ENCODE measurements around the gene CD33. TPM values are rescaled to one million over a fixed set of nuclear protein-coding genes. Genes with fewer than 3 reads are reported as not detected.
"Not testable (repeated sequence)": the region's sequence is repeated elsewhere in the genome, so short reads cannot be mapped to it uniquely, and the experiment has no call there.

Gene CD33
- polyA plus RNA-seq, 4 donors: 1.4 to 3.7 (median 1.9) TPM

DNA sequence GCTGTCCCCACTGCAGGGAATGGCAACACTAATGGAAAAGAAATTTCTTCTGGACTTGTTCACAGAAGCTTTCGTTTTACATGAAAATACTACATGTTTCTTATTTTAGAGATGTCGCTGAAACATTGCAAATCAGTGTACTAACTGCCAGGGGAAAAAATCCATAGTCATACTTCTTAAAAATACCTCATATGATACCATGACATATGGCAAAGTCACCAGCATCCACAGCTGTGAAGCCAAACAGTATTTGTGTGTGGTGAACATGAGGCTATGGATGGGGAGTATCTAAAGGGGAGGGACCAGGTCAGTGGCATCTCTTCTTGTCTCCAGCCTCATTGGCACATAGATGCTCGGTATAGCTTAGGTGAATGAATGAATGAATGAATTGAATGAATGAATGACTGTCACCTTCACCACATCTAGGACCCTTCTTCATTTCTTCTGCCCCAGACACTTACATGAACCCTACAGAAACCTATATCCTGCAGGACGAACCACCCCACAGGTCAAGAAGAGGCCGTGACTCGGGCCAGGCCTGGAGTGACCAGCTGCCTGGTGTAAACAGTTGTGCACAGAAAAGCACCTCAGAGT is 14.6 kb upstream of the CD33 start:
- DNase-seq (ENCODE audit: low read depth in 4 of 4, low spot score in 3 of 4): no peak

DNA sequence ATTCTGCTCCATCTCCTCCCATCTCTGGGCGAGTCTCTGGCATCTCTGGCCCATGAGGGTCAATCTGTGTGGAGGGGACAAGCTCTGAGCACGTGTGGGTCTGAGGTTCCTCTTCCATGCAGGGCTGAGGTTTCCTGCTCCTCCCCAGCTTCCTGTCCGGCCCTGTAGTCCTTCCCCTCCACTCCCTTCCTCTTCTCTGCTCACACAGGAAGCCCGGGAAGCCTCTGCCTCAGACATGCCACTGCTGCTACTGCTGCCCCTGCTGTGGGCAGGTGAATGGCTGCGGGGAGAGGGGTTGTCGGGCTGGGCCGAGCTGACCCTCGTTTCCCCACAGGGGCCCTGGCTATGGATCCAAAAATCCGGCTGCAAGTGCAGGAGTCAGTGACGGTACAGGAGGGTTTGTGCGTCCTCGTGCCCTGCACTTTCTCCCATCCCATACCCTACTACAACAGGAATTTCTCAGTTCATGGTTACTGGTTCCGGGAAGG is 14.0 kb upstream of the CD33 start:
- DNase-seq (ENCODE audit: low read depth in 4 of 4, low spot score in 3 of 4): not testable (repeated sequence)

DNA sequence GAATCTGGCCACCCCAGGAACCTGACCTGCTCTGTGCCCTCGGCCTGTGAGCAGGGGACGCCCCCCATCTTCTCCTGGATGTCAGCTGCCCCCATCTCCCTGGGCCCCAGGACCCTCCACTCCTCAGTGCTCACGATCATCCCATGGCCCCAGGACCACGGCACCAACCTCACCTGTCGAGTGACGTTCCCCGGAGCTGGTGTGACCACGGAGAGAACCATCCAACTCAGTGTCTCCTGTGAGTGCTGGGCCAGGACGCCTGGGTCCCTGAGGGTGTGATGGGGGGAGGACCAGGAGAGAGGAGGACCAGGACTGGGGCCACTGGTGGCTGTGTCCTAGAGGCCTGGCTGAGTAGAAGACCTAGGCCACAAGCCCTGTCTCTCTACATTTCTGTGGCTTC is 13.0 kb upstream of the CD33 start:
- DNase-seq (ENCODE audit: low read depth in 4 of 4, low spot score in 3 of 4): no peak

DNA sequence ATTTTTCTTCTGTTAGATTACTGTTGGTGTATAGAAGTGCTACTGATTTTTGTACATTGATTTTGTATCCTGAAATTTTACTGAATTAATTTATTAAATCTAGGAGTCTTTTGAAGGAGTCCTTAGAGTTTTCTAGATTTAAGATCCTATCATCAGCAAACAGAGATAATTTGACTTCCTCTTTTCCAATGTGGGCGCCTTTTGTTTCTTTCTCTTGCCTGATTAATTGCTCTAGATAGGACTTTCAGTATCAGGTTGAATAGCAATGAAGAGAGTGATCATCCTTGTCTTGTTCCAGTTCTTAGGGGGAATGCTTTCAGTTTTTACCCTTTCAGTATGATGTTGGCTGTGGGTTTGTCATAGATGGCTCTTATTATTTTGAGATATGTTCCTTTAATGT is 5.6 kb upstream of the CD33 start:
- no peak for DNase-seq (ENCODE audit: low read depth in 4 of 4, low spot score in 3 of 4)

DNA sequence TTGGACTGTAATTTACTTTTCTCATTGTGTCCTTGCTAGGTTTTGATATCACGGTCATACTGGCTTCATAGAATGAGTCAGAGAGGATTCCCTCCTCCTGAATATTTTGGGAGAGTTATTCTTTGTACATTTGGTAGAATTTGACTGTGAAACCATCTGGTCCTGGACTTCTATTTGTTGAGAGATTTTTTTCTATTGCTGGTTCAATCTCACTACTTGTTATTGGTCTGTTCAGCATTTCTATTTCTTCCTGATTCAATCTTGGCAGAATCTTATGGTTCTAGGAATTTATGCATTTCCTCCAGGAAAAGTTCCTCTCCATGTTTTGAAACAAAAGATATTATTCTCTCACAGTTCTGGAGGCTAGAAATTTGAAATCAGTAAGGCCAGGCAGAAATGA is 4.9 kb upstream of the CD33 start:
- no peak for DNase-seq (ENCODE audit: low read depth in 4 of 4, low spot score in 3 of 4)

DNA sequence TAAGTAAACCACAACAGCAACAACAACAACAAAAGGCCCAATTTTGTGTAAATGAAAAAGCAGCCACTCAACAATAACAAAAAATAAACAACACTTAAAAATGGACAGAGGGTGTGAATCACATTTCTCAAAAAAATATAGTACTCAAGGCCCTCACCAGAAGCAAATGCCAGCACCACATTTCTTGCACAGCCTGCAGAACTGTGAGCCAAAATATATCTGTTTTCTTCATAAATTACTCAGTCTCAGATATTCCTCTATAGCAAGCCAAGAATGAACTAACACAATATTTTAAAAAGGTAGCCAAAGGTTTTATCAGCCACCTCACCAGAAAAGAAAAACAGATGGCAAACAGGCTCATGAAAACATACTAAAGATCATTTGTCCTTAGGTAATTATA is 3.9 kb upstream of the CD33 start:
- DNase-seq (ENCODE audit: low read depth in 4 of 4, low spot score in 3 of 4): no peak

DNA sequence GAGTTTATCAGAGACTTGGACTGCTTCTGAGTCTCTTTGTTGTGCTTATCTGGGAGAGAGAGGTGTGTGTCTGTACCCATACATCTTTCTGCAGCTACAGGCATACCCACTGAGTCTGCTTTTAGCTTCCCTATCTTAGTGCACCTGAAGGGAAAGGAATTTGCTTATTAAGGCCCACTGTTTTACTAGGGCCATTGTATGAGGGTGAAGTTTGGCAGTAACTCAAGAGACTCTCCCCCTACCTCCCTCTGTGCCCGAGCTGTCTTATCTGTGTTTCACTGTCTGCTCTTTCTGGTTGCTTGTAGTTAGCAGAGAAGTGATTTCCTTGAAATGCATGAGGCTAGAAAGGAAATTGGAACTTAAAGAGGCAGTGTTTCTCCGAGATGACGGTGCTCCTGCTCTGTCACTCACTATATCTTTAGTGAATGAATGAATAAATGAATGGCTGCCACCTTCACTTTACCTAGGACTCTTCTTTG is 678 bp upstream of the CD33 start:
- no peak for DNase-seq (ENCODE audit: low read depth in 4 of 4, low spot score in 3 of 4)

DNA sequence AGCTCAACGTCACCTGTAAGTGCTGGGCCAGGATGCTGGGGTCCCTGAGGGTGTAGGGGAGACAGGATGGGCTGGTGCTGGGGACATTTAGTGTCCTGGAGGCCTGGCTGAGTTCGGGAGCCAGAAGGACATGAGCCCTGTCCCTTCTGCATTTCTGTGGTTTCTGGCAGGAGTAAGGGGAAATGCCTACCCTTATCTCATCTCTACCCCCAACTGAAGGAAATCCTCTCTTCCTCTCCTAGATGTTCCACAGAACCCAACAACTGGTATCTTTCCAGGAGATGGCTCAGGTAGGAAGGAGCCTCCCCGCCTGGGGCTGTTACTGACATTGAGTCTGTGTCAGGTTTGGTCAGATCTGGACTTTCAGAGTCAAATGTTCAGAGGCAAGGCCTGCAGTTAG is 1.2 kb downstream of the CD33 start:
- DNase-seq (ENCODE audit: low read depth in 4 of 4, low spot score in 3 of 4): no peak

DNA sequence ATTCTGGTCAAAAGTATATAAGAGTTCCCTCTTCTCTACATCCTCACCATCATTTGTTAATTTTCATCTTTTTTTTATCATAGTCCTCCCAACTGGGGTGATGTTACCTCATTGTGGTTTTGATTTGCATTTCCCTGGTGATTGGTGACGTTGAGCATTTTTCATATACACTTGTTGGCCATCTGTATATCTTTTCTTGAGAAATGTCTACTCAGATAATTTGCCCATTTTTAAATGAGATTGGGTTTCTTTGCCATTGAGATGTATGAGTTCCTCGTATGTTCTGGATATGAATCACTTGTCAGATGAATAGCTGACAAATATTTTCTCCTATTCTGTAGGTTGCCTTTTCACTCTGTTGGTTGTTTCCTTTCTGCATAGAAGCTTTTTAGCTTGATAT is 2.4 kb downstream of the CD33 start:
- no peak for DNase-seq (ENCODE audit: low read depth in 4 of 4, low spot score in 3 of 4)

DNA sequence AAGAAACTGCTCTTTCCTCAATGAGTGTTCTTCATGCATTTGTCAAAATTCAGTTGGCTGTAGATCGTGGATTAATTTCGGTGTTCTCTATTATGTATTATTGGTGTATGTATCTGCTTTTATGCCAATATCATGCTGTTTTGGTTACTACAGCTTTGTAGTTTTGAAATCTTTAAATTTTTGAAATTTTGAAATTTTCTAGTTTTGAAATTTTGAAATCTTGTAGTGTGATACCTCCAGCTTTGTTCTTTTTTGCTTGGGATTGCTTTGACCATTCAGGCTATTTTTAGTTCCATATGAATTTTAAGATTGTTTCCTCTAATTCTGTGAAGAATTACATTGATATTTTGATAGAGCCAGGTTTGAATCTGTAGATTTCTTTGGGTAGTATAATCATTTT is 3.1 kb downstream of the CD33 start:
- DNase-seq (ENCODE audit: low read depth in 4 of 4, low spot score in 3 of 4): no peak

DNA sequence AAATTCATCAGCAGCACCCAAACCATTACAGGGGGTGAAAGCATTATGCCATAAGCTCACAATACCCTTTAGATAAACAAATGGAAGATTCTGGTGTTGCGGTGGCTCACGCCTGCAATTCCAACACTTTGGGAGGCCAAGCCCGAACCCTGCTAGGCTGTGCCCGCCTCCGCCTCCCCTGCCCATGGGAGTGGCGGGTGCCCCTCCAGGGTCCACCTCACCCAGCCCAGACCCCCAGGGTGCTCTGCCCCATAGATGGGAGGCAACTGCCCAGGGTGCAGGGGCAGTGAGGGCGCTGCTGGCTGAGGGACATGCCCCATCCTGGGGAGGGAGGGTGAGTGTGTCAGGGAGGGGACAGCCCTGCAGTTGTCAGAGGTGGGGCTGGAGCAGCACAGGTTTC is 16.0 kb downstream of the CD33 start:
- no peak for DNase-seq (ENCODE audit: low read depth in 4 of 4, low spot score in 3 of 4)

DNA sequence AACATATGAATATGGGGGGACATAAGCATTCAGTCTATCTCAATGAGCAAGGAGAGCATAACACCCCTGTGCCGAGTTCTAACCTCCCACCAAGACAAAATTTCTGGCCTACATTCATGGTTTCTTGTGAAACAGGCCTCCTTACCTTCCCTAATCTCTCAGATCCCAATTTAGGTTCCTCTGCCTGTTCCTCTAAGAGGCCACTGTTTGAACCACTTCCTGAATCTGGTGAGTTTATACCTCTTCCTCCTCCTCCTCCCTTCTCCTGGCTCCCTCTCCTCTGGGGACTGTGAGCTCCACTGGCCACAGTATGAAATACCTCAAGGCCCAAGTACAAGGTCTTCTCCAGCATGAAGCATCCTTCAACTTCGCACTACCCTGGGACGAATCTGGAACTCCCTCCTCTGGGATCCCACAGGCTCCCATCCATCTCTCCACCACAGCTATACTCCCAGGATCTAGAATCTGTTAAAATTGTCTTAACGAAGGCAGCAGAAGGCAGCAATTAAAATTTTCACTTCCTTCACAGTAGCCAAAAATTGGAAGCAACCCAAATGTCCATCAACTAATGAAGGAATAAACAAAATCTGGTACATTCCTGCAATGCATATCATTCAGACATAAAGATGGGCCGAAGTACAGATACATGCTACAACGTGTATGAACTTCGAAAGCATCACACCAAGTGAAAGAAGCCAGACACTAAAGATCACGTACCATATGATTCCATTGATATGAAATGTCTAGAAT is 18.2 kb downstream of the CD33 start:
- no peak for DNase-seq (ENCODE audit: low read depth in 4 of 4, low spot score in 3 of 4)

DNA sequence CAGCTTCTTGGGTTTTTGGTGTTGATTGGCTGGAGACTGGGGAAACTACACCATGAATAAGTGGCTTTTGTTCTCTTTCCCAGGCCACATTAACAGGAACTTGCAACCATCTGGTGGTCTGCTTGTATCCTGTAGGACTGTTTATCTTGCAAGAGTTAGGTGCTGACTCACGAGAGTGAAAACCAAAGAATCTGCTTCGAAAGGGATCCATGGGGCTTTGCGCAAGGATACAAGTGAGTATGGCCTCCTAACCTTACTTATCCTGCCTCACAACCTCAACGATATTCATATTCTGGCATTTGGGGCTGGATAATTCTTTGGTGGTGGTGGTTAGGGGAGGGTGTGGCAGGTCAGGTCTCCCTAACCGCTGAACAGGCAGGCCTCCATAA is 21.3 kb downstream of the CD33 start:
- no peak for DNase-seq (ENCODE audit: low read depth in 4 of 4, low spot score in 3 of 4)

DNA sequence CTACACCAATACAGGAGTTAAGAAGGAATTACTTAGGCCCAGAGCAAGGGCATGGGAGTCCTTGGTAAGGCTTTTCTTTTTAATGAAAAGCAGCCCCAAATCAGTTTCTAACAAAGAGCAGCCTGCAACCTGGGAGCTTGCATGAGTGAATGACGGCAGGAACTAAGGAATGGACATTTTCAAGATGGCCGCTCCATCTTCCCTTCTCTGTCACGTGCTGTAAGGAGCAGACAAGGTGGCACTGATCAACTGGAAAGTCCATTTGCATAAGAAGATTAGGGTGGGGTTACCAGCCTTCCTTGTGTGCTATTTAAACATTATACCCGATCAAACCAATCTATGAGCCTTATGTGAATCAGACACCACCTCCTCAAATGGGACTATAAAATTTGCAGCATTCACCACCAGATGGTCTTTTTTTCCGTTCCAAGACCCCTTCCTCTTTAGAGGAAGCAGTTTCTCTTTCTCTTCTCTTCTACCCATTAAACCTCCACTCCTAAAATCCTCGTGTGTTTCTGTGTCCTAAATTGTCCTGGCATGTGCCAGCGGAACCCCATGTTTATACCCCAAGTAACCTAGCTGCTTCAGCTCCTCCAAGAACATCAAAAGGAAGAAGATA is 23.2 kb downstream of the CD33 start:
- DNase-seq (ENCODE audit: low read depth in 4 of 4, low spot score in 3 of 4): no peak

DNA sequence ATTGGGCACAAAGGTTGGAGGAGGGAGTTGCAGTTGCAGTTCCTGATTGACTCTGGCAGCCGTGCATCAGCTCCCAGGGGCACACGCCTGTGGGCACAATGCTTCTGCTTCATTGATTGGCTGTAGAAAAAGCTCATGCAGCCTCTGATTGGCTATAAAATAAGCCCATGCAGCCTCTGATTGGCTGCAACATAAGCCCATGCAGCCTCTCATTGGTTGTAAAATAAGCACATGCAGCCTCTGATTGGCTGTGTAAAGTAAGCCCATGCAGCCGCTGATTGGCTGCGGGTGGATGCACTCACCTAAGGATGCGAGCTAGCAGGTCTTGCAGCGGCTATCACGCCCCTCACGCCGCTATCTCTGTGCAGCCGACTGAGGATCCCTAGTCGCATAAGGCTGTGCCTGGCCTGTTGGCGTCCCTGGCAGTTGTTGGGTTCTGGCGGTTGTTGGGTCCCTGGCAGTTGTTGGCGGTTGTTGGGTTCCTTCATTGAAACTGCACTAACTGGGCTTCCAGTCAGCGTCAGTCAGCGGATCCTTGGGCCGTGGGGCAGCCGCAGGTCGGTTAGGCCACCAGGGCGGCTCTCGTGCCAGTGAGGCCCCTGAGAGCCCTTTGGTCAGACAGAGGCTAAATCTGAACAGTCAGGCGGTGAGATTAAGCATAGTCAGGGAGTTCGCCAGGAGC is 26.0 kb downstream of the CD33 start, which contains the start of gene SIGLECL1:
Gene SIGLECL1, plus strand, starts transcription at position 295 of the 682 bp plus-strand sequence. CDS start 12,993 bp downstream, outside the sequence.
- no peak for DNase-seq (ENCODE audit: low read depth in 4 of 4, low spot score in 3 of 4)

DNA sequence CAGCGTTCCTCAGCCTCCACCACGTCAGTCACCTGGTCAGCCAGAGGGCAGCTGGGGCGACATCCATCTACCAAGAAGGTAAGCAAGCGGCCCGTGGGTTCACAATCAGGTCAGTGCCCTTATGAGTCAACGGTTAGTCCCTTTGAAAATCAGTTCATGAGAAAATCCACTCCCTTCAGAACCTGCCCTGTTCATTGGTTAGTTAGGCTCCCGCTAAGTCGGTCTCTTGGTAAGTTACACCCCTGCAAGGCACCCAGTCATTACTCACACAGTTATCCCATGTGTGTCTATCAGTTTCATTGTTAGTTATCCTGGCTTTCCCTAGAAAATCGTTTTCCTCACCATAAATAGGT is 26.6 kb downstream of the CD33 start:
- DNase-seq (ENCODE audit: low read depth in 4 of 4, low spot score in 3 of 4): no peak

DNA sequence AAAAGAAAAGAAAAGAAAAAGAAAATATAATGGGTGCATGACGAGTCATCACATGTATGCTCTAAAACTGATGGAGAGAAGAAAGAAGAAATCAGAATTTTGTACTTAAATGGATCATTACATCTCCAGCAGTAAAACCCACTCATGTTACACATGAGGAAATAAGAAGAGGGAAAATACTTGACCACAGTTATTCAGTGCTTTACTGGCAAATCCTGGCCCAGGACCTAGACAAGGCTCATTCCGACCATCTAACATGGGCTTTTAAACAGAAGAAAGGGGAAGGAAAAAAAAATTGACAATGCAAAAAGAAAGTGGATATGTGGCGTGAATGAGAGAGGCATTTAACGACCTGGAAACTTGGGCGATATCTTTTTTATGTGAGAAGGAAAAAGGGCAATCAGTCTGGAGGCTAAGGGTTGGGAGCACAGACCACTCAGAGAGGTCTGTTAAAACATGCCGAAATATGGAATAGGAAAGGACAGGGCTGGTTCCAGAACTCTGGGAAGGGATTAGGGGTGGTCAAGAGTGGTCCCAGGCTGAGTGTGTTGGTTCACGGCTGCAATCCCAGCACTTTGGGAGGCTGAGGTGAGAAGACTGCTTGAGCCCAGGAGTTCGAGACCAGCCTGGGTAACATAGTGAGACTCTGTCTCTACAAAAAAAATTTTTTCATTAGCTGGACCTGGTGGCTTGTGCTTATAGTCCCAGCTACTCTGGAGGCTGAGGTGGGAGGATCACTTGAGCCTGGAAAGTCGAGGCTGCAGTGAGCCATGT is 27.6 kb downstream of the CD33 start:
- DNase-seq (ENCODE audit: low read depth in 4 of 4, low spot score in 3 of 4): no peak

DNA sequence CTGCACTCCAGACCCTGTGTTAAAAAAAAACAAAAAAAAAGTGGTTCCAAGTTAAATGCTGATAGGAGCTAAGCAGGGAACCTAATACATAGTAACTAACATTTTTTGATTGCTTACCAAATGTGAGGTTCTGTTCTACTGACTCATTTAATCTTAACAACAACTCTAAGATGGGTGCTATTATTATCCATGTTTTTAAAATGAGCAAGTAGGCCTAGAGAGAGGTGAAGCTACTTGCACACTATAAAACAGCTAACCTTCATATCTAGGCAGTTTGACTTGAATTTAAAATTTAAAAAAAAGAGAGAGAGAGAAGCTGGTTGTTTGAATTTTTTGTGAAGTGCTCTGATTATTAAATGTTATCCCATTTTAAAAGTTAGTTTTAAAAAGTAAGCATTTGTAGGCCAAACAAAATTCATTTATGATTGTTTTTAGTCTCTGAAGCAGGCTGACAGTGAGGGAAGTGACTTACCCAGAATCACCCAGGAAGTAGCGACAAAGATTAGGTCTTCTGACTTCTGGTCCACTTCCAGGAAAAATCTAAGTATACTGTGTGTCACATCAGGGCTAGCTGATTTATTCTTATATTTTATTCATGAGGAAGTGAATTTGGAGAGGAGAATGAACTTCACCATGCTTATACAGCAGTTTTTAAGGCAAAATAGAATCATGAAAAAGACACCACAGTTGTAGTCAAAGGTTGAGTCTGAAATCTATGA is 28.4 kb downstream of the CD33 start:
- DNase-seq (ENCODE audit: low read depth in 4 of 4, low spot score in 3 of 4): no peak

DNA sequence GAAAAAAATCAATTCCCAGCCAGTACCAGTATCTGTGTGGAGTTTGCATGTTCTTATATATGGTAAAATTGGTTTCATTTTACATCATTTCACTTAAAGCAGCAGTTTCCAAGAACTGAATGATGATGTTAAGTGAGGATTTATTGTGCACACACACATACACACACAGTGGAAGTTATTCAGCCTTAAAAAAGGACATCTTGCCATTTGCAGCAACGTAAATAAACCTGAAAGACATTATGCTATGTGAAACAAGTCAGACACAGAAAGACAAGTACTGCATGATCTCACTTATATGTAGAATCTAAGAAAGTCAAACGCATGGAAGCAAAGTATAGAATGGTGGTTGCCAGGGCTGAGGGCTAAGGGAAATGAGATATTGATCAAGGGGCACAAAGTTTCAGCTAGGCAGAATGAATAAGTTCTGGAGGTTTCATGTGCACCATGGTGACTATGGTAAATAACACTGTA is 31.3 kb downstream of the CD33 start:
- DNase-seq (ENCODE audit: low read depth in 4 of 4, low spot score in 3 of 4): no peak

DNA sequence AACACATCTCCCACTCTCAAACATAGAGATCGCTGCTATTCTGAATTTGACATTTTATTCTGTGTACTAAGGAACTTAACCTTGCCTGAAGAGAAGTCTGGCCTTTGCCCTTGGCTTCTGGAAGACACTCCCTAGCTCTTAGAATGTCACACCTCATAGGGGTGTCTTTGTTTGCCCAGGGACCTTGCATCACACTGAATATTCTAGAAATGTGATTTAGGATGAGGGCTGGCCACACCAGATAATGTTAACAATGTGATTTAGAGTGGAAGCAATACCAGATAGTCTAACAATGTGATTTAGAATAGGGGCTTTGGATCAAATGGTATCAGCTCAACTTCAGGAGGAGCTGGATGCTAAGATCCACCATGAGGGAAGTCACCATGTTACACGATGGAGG is 32.6 kb downstream of the CD33 start:
- no peak for DNase-seq (ENCODE audit: low read depth in 4 of 4, low spot score in 3 of 4)
